B cell (primary cell): Measurements from ENCODE around the gene CHMP6. TPM values are rescaled to one million over a fixed set of nuclear protein-coding genes. Genes with fewer than 3 reads are reported as not detected.

Experiments
- ATAC-seq: fragments of 200-7000 bp; cut with Tn5 transposase; one replicate; pipeline ENCODE4 v1.10.0; 2021; ENCODE audit warnings: low read depth, mild to moderate bottlenecking, moderate number of reproducible peaks, moderate library complexity
- CTCF ChIA-PET: fragments of 350-600 bp; sonication (Branson Sonifier 250); formaldehyde crosslinking; loops from one replicate; lab custom pipeline; 2021; ENCODE audit warnings: antibody characterized with exemption, inconsistent platforms; lab: Charles Lee
- POLR2A ChIA-PET: fragments of 350-600 bp; sonication (Branson Sonifier 250); formaldehyde crosslinking; loops from one replicate; lab custom pipeline; 2021; ENCODE audit warnings: antibody characterized with exemption; lab: Charles Lee
- DNase-seq: peaks from one replicate; pipeline ENCODE4 v3.0.0; 2013
- H2AFZ ChIP-seq: 2 replicates; pipeline ENCODE4 v1.6.1; 2012; ENCODE audit warnings: mild to moderate bottlenecking, low read depth, low read length; ENCODE audit not compliant: insufficient read depth, poor library complexity, severe bottlenecking
- H3K27ac ChIP-seq, 2 donors: 1 replicate in 1 of 2; 2 replicates in 1 of 2; pipeline ENCODE4 v1.5.1; 2012 to 2013; ENCODE audit warnings: low read length in 2 of 2, mild to moderate bottlenecking in 2 of 2, moderate library complexity in 1 of 2
- H3K27me3 ChIP-seq, 4 experiments: fragments of 200-600 bp in 1 of 4; sonication (generic) in 1 of 4; replicated peaks in 1 of 4; 1 replicate in 2 of 4; 2 replicates in 2 of 4; pipeline versions ENCODE4 v1.6.1 to v1.7.0; 2013 to 2016; ENCODE audit warnings: low read length in 3 of 4, mild to moderate bottlenecking in 2 of 4, mixed read lengths in 1 of 4, moderate library complexity in 1 of 4; ENCODE audit not compliant: insufficient read depth in 4 of 4, control insufficient read depth in 3 of 4; ENCODE audit errors: control extremely low read depth in 1 of 4
- H3K36me3 ChIP-seq, 2 experiments: replicated peaks in 1 of 2; 1 replicate in 1 of 2; 2 replicates in 1 of 2; pipeline versions ENCODE4 v1.6.1 to v1.7.1; 2013; ENCODE audit warnings: low read length in 1 of 2; ENCODE audit not compliant: insufficient read depth in 2 of 2, control insufficient read depth in 1 of 2; ENCODE audit errors: control extremely low read depth in 1 of 2, extremely low read depth in 1 of 2
- H3K4me1 ChIP-seq, 2 donors: fragments of 200-600 bp in 1 of 2; sonication (generic) in 1 of 2; 1 replicate in 1 of 2; 2 replicates in 1 of 2; pipeline versions ENCODE4 v1.5.1 to v1.6.1; 2013 to 2017; ENCODE audit warnings: low read length in 2 of 2; ENCODE audit not compliant: control insufficient read depth in 2 of 2, insufficient read depth in 2 of 2
- H3K4me2 ChIP-seq: replicated peaks from 2 replicates; pipeline ENCODE3; 2012; ENCODE audit warnings: mild to moderate bottlenecking, low read depth, low read length; ENCODE audit not compliant: poor library complexity, severe bottlenecking
- H3K4me3 ChIP-seq, 5 experiments: fragments of 200-600 bp in 1 of 5; sonication (generic) in 1 of 5; 1 replicate in 3 of 5; 2 replicates in 2 of 5; pipeline versions ENCODE4 v1.5.1 to v1.7.0; 2011 to 2016; ENCODE audit warnings: low read length in 4 of 5, mild to moderate bottlenecking in 4 of 5, low read depth in 2 of 5, control low read depth in 1 of 5, moderate library complexity in 1 of 5; ENCODE audit not compliant: insufficient read depth in 1 of 5; ENCODE audit errors: control extremely low read depth in 1 of 5, extremely low read depth in 1 of 5
- H3K79me2 ChIP-seq: fragments of 200-600 bp; sonication (generic); one replicate; pipeline ENCODE4 v1.6.0; 2016; ENCODE audit warnings: low read length; ENCODE audit not compliant: control insufficient read depth, insufficient read depth
- H3K9ac ChIP-seq: fragments of 200-600 bp; sonication (generic); 2 replicates; pipeline ENCODE4 v1.6.1; 2017; ENCODE audit warnings: mild to moderate bottlenecking, low read length, moderate library complexity
- H3K9me3 ChIP-seq, 3 donors: one replicate each; pipeline versions ENCODE4 v1.6.1 to v1.7.1; 2013; ENCODE audit warnings: low read length in 2 of 3; ENCODE audit not compliant: control insufficient read depth in 2 of 3, insufficient read depth in 1 of 3; ENCODE audit errors: control extremely low read depth in 1 of 3
- H4K20me1 ChIP-seq: 2 replicates; pipeline ENCODE4 v1.6.0; 2012; ENCODE audit warnings: mild to moderate bottlenecking, low read length; ENCODE audit not compliant: insufficient read depth, control insufficient read depth, poor library complexity, severe bottlenecking
- H3K27ac Mint-ChIP-seq: one replicate; pipeline ENCODE4 v1.8.0; 2021; ENCODE audit warnings: mixed read lengths
- H3K27me3 Mint-ChIP-seq: one replicate; pipeline ENCODE4 v1.8.0; 2021; ENCODE audit warnings: mixed read lengths
- H3K4me1 Mint-ChIP-seq: one replicate; pipeline ENCODE4 v1.8.0; 2021; ENCODE audit warnings: mixed read lengths
- H3K4me3 Mint-ChIP-seq: one replicate; pipeline ENCODE4 v1.8.0; 2021; ENCODE audit warnings: mixed read lengths
- H3K9me3 Mint-ChIP-seq: one replicate; pipeline ENCODE4 v1.8.0; 2022; ENCODE audit warnings: mixed read lengths; ENCODE audit not compliant: insufficient read depth
- EZH2 ChIP-seq: IDR thresholded peaks from 2 replicates; pipeline ENCODE4 v1.6.1; 2012; ENCODE audit warnings: borderline replicate concordance, low read depth, mild to moderate bottlenecking, moderate library complexity, low read length; ENCODE audit not compliant: insufficient read depth, poor library complexity, severe bottlenecking
- WGBS: methylation state at CpG from one replicate; pipeline ENCODE4 v1.1.5; 2013; ENCODE audit warnings: missing lambda C conversion rate; ENCODE audit not compliant: insufficient coverage; 5-methylcytosine and 5-hydroxymethylcytosine counted together
- intact Hi-C: fragments of 100-400 bp; cut with micrococcal nuclease; formaldehyde crosslinking; loops from one replicate; pipeline ENCODE4 v1.10.0; 2022
- polyA plus RNA-seq: library from polyadenylated mRNA; depleted of rRNA; stranded (reverse); fragments of >200 nt; gene quantifications from 2 replicates; pipeline ENCODE4 v1.2.3, GENCODE V29; 2012
- total RNA-seq, 2 donors: library from RNA; stranded (reverse); fragments of 120-200 nt in 1 of 2; gene quantifications; 1 replicate in 1 of 2; 2 replicates in 1 of 2; pipeline versions ENCODE4 v1.2.3 to v1.2.4, GENCODE V29; 2013 to 2022
- TF ChIP-seq, protein P1 (sequence below): fragments of 200-600 bp; IDR thresholded peaks from one replicate; pipeline ENCODE4 v1.8.0; 2022; ENCODE audit warnings: antibody characterized with exemption, mild to moderate bottlenecking

The CHMP6 gene
- total and polyA plus RNA-seq, 2 donors (not counting 1 experiment from before 2014, with no cell fraction given): 21.2 to 46.2 TPM

DNA sequence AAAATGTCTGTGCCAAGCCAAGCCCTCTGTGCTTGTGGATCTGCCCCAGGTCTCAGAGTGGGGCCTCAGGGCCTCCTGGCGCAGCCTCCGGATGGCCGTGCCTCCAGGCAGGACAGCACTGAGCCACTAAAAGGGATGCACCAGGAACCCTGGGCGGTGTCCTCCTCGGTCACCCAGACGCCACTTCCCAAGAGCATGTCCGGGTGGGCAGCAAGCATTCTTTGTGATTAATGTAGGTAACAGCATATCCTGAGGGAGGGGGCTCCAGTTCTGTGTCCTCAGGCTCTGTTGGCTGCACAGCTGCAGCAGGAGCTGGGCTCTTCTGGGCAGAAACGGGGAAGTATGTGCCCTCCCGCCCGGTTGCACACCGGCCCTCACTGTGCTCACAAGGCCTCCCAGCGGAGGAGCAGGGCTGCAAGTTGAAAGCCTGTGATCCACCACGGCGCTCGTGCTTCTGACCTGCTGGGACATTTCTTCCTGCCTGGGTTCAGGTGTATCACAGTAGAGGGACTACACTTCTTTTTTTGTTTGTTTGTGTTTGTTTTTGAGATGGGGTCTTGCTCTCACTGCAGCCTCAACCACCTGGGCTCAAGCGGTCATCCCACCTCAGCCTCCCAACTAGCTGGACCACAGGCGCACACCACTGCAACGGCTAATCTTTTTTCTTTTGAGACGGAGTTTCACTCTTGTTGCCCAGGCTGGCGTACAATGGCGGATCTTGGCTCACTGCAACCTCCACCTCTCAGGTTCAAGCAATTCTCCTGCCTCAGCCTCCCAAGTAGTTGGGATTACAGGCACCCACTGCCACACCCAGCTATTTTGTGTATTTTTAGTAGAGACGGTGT is 37.9 kb upstream of the CHMP6 start:
- intact Hi-C loops: no loop called here
- Histone ChIP-seq H3K9ac (no peak overlapping the region), H2AFZ (no peak overlapping the region), H3K79me2 (no peaks in the 10 kb centered on the region), H3K9me3 (peaks cover 0 to 3% (median 0%) of the 10 kb centered on the region in 3 donors), H3K4me3 (no peak overlapping the region), H3K27me3 (no peaks in the 10 kb centered on the region), H3K36me3 (peaks cover 0 to 12% of the 10 kb centered on the region in 2 experiments), H4K20me1 (no peaks in the 10 kb centered on the region), H3K4me2 (peak overlapping the region; percentile 46), H3K4me1 (peaks cover 28 to 38% of the 10 kb centered on the region in 2 donors), H3K27ac (no peak overlapping the region)
- ChIA-PET POLR2A (no interaction called here), CTCF (interaction anchor here (0.6 to 1.5 kb wide), 3 partner anchors 19 to 347 kb away, joined by 3 read pairs; no protein-coding TSS in a partner anchor)
- no peaks in the 10 kb centered on the region for H3K9me3 Mint-ChIP-seq
- H3K4me1 Mint-ChIP-seq: peaks cover 26% of the 10 kb centered on the region
- no peaks in the 10 kb centered on the region for H3K27me3 Mint-ChIP-seq
- no peak overlapping the region for H3K27ac Mint-ChIP-seq
- TF ChIP-seq, protein P1, sequence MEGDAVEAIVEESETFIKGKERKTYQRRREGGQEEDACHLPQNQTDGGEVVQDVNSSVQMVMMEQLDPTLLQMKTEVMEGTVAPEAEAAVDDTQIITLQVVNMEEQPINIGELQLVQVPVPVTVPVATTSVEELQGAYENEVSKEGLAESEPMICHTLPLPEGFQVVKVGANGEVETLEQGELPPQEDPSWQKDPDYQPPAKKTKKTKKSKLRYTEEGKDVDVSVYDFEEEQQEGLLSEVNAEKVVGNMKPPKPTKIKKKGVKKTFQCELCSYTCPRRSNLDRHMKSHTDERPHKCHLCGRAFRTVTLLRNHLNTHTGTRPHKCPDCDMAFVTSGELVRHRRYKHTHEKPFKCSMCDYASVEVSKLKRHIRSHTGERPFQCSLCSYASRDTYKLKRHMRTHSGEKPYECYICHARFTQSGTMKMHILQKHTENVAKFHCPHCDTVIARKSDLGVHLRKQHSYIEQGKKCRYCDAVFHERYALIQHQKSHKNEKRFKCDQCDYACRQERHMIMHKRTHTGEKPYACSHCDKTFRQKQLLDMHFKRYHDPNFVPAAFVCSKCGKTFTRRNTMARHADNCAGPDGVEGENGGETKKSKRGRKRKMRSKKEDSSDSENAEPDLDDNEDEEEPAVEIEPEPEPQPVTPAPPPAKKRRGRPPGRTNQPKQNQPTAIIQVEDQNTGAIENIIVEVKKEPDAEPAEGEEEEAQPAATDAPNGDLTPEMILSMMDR: no peak
- no peak for TF ChIP-seq EZH2
- ATAC-seq (no peak), DNase-seq (peak; percentile 57)
- H3K4me3 Mint-ChIP-seq: no peak overlapping the region
- 70% methylated on average over 19 of the region's 22 CpGs for WGBS

DNA sequence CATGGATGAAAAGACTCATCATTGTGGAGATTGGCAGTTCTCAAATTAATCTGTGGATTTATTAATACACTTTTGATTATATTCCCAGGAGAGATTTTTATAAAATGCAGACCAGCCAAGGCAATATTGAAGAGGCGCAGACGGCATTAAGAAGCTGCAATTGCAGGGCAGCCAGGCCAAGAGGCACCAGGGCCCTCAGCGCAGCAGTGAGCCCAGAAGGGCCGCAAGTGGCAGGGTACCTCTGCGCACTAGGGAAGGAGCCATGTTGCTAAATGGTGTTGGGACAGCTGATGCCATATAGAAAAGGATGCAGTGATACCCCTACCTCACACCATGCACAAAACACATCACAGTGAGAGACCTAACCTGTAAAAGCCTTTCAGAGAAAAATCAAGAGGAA is 36.6 kb upstream of the CHMP6 start:
- Histone ChIP-seq H3K4me1 (peaks cover 28 to 44% of the 10 kb centered on the region in 2 donors), H2AFZ (no peak overlapping the region), H3K27ac (peak overlapping the region in 1 of 2 donors; percentile 84), H3K4me2 (peak overlapping the region; percentile 47), H3K9me3 (peaks cover 0 to 3% (median 0%) of the 10 kb centered on the region in 3 donors), H4K20me1 (no peaks in the 10 kb centered on the region), H3K27me3 (no peaks in the 10 kb centered on the region), H3K79me2 (no peaks in the 10 kb centered on the region), H3K9ac (no peak overlapping the region), H3K4me3 (no peak overlapping the region), H3K36me3 (peaks cover 0 to 12% of the 10 kb centered on the region in 2 experiments)
- Mint-ChIP-seq H3K27me3 (no peaks in the 10 kb centered on the region), H3K9me3 (no peaks in the 10 kb centered on the region), H3K27ac (peak overlapping the region; percentile 97), H3K4me1 (peaks cover 26% of the 10 kb centered on the region), H3K4me3 (peak overlapping the region; percentile 77)
- intact Hi-C loops: no loop called here
- ChIA-PET POLR2A (no interaction called here), CTCF (interaction anchor here (1.3 to 4.3 kb wide), 4 partner anchors 16 to 89 kb away, joined by 3 to 35 read pairs (median 6); no protein-coding TSS in a partner anchor)
- no peak for ATAC-seq
- 100% methylated on average over 3 of the region's 5 CpGs for WGBS
- no peak for DNase-seq
- TF ChIP-seq EZH2: no peak
- TF ChIP-seq, protein P1: no peak
